HG02870 (cell line): ENCODE measurements around the gene ABRACL.
"Not testable (repeated sequence)": the region's sequence is repeated elsewhere in the genome, so short reads cannot be mapped to it uniquely, and the experiment has no call there.

ENCODE experiments used
- ATAC-seq: cut with Tn5 transposase; IDR thresholded peaks from one replicate; pipeline ENCODE4 v1.9.1; 2021; ENCODE audit warnings: mild to moderate bottlenecking, moderate library complexity; ENCODE audit not compliant: unreplicated experiment

ABRACL gene

GRCh38 chr6:139028658-139029469 is at the start of gene ABRACL:
TSS of gene ABRACL (plus strand) at chr6:139028745. CDS start at chr6:139034161, 5,416 bp downstream.
- peak; percentile 75 for ATAC-seq

- ATAC-seq: no peak
Observed at GRCh38 chr6:138979365-138979764, 49.2 kb upstream of the ABRACL start.

- peak; percentile 73 for ATAC-seq
Observed at GRCh38 chr6:138979813-138980668, 48.5 kb upstream of the ABRACL start.

- no peak for ATAC-seq
Observed at GRCh38 chr6:138981416-138981815, 47.1 kb upstream of the ABRACL start.

GRCh38 chr6:138986578-138986977 is 42.0 kb upstream of the ABRACL start:
- no peak for ATAC-seq

GRCh38 chr6:138987080-138987642 is 41.4 kb upstream of the ABRACL start:
- peak; percentile 11 for ATAC-seq

- peak; percentile 84 for ATAC-seq
Observed at GRCh38 chr6:138987643-138988468, 40.7 kb upstream of the ABRACL start, which contains the start of gene REPS1. TSS of gene REPS1 (minus strand) at chr6:138988253. CDS start at chr6:138987682, 571 bp downstream.

GRCh38 chr6:138988469-138988834 is 40.1 kb upstream of the ABRACL start:
- ATAC-seq: peak; percentile 17

GRCh38 chr6:138989098-138989983 is 39.2 kb upstream of the ABRACL start:
- no peak for ATAC-seq

GRCh38 chr6:138991206-138991605 is 37.3 kb upstream of the ABRACL start:
- no peak for ATAC-seq

GRCh38 chr6:138992965-138993364 is 35.6 kb upstream of the ABRACL start:
- ATAC-seq: not testable (repeated sequence)

- not testable (repeated sequence) for ATAC-seq
Observed at GRCh38 chr6:138993410-138993809, 35.1 kb upstream of the ABRACL start.

- no peak for ATAC-seq
Observed at GRCh38 chr6:138996524-138996923, 32.0 kb upstream of the ABRACL start.

- ATAC-seq: no peak
Observed at GRCh38 chr6:138997136-138997535, 31.4 kb upstream of the ABRACL start.

GRCh38 chr6:138999949-139000725 is 28.4 kb upstream of the ABRACL start:
- ATAC-seq: no peak

- ATAC-seq: no peak
Observed at GRCh38 chr6:139003751-139004150, 24.8 kb upstream of the ABRACL start.

GRCh38 chr6:139006477-139006876 is 22.1 kb upstream of the ABRACL start:
- no peak for ATAC-seq

GRCh38 chr6:139007428-139007827 is 21.1 kb upstream of the ABRACL start:
- ATAC-seq: no peak

GRCh38 chr6:139008117-139008516 is 20.4 kb upstream of the ABRACL start:
- ATAC-seq: no peak
